GM12878 (cell line): ENCODE results near the gene THUMPD3. TPM values are rescaled to one million over a fixed set of nuclear protein-coding genes. Genes with fewer than 3 reads are reported as not detected.
A peak's percentile ranks its signal among the peaks of the same experiment; 100 is the strongest.

Experiments used
- BRCA1 ChIP-seq: IDR thresholded peaks from 2 replicates; pipeline ENCODE4 v1.6.1; 2011; ENCODE audit warnings: low read depth, low read length, improper control_type of control experiment
- CBX3 ChIP-seq: fragments of 200-600 bp; sonication (generic); IDR thresholded peaks from 2 replicates; pipeline ENCODE4 v1.6.1; 2016; ENCODE audit warnings: low read depth, borderline replicate concordance
- HDAC2 ChIP-seq: fragments of 200-600 bp; sonication (generic); IDR thresholded peaks from 2 replicates; pipeline ENCODE4 v1.6.1; 2017
- HDAC6 ChIP-seq: fragments of 200-600 bp; sonication (generic); IDR thresholded peaks from one replicate; pipeline ENCODE4 v1.8.0; 2017; ENCODE audit warnings: antibody characterized with exemption; ENCODE audit not compliant: unreplicated experiment
- KAT2A ChIP-seq: conservative IDR thresholded peaks from 2 replicates; pipeline ENCODE4 v1.6.1; 2011; ENCODE audit warnings: low read depth, low read length; ENCODE audit not compliant: control insufficient read depth
- MTA3 ChIP-seq: IDR thresholded peaks from 2 replicates; pipeline ENCODE4 v1.6.1; 2012; ENCODE audit warnings: low read length, inconsistent platforms, borderline replicate concordance
- POLR2AphosphoS5 ChIP-seq: IDR thresholded peaks from 2 replicates; pipeline ENCODE4 v1.6.1; 2011; ENCODE audit warnings: mild to moderate bottlenecking, low read length, inconsistent platforms
- RUNX3 ChIP-seq: IDR thresholded peaks from 2 replicates; pipeline ENCODE4 v1.6.1; 2012; ENCODE audit warnings: low read length, inconsistent platforms
- USF1 ChIP-seq: IDR thresholded peaks from 2 replicates; pipeline ENCODE4 v1.6.1; 2011; ENCODE audit warnings: borderline replicate concordance, low read depth, mild to moderate bottlenecking, moderate library complexity, mixed read lengths, low read length; ENCODE audit not compliant: insufficient read depth; ENCODE audit errors: extremely low read length
- YY1 ChIP-seq: IDR thresholded peaks from 2 replicates; pipeline ENCODE4 v1.6.1; 2011; ENCODE audit warnings: low read depth, mild to moderate bottlenecking, low read length
- ZSCAN29 ChIP-seq: fragments of 450-650 bp; IDR thresholded peaks from 2 replicates; pipeline ENCODE4 v1.6.1; 2017; ENCODE audit warnings: mild to moderate bottlenecking, moderate library complexity
- polyA plus RNA-seq, 11 experiments: library from polyadenylated mRNA; depleted of rRNA in 4 of 11; unstranded in 6 of 11; stranded (reverse) in 5 of 11; fragments of >200 nt; fragmentation: Nextera tagmentation in 4 of 11; fragmentation: Illumina TruSeq in 1 of 11; extraction: Ambion mirVana in 4 of 11; extraction: Trizol in 1 of 11; gene quantifications; 1 replicate in 1 of 11; 2 replicates in 10 of 11; pipeline versions ENCODE4 v1.2.1 to v1.2.3, GENCODE V29; 2011 to 2016; ENCODE audit warnings: inconsistent platforms in 2 of 11, missing spikeins in 2 of 11, low read depth in 1 of 11
- total RNA-seq, 4 experiments: library from RNA; depleted of rRNA in 3 of 4; stranded (reverse); fragments of >200 nt in 3 of 4; fragmentation: Illumina TruSeq in 1 of 4; extraction: Trizol in 1 of 4; gene quantifications; 2 replicates each; pipeline versions ENCODE4 v1.2.1 to v1.2.3, GENCODE V29; 2013 to 2021
- TF ChIP-seq, protein P1 (sequence below): fragments of 450-650 bp; formaldehyde crosslinking; IDR thresholded peaks from 2 replicates; pipeline ENCODE4 v1.5.0; 2022; ENCODE audit warnings: mild to moderate bottlenecking, missing genetic modification characterization
- TF ChIP-seq, protein P2 (sequence below): IDR thresholded peaks from 2 replicates; pipeline ENCODE4 v1.6.1; 2011; ENCODE audit warnings: mild to moderate bottlenecking, low read depth, low read length, moderate library complexity; ENCODE audit not compliant: insufficient replicate concordance
- TF ChIP-seq, protein P3 (sequence below): fragments of 450-650 bp; IDR thresholded peaks from 2 replicates; pipeline ENCODE4 v1.6.1; 2017; ENCODE audit warnings: mild to moderate bottlenecking, moderate library complexity
- TF ChIP-seq, protein P4 (sequence below): fragments of 450-650 bp; formaldehyde crosslinking; IDR thresholded peaks from 2 replicates; pipeline ENCODE4 v1.4.0; 2022; ENCODE audit warnings: mild to moderate bottlenecking, moderate library complexity
- TF ChIP-seq, protein P5 (sequence below): fragments of 450-650 bp; IDR thresholded peaks from 2 replicates; pipeline ENCODE4 v1.6.1; 2016; ENCODE audit warnings: mild to moderate bottlenecking

THUMPD3 gene
- total and polyA plus RNA-seq, 10 of the 15 experiments (the other 5 are each of a cell fraction or from before 2014, with no cell fraction given), result 28.7 to 47.4 (median 41.8) TPM

DNA sequence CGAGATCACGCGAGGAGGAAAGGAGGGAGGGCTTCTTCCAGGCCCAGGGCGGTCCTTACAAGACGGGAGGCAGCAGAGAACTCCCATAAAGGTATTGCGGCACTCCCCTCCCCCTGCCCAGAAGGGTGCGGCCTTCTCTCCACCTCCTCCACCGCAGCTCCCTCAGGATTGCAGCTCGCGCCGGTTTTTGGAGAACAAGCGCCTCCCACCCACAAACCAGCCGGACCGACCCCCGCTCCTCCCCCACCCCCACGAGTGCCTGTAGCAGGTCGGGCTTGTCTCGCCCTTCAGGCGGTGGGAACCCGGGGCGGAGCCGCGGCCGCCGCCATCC, 33.4 kb downstream of the THUMPD3 start (continued):
- TF ChIP-seq, protein P1, sequence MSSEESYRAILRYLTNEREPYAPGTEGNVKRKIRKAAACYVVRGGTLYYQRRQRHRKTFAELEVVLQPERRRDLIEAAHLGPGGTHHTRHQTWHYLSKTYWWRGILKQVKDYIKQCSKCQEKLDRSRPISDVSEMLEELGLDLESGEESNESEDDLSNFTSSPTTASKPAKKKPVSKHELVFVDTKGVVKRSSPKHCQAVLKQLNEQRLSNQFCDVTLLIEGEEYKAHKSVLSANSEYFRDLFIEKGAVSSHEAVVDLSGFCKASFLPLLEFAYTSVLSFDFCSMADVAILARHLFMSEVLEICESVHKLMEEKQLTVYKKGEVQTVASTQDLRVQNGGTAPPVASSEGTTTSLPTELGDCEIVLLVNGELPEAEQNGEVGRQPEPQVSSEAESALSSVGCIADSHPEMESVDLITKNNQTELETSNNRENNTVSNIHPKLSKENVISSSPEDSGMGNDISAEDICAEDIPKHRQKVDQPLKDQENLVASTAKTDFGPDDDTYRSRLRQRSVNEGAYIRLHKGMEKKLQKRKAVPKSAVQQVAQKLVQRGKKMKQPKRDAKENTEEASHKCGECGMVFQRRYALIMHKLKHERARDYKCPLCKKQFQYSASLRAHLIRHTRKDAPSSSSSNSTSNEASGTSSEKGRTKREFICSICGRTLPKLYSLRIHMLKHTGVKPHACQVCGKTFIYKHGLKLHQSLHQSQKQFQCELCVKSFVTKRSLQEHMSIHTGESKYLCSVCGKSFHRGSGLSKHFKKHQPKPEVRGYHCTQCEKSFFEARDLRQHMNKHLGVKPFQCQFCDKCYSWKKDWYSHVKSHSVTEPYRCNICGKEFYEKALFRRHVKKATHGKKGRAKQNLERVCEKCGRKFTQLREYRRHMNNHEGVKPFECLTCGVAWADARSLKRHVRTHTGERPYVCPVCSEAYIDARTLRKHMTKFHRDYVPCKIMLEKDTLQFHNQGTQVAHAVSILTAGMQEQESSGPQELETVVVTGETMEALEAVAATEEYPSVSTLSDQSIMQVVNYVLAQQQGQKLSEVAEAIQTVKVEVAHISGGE (CRISPR knock-in tag), result no peak
- TF ChIP-seq, protein P2, sequence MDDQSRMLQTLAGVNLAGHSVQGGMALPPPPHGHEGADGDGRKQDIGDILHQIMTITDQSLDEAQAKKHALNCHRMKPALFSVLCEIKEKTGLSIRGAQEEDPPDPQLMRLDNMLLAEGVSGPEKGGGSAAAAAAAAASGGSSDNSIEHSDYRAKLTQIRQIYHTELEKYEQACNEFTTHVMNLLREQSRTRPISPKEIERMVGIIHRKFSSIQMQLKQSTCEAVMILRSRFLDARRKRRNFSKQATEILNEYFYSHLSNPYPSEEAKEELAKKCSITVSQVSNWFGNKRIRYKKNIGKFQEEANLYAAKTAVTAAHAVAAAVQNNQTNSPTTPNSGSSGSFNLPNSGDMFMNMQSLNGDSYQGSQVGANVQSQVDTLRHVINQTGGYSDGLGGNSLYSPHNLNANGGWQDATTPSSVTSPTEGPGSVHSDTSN, result peak; percentile 2
- no peak for TF ChIP-seq MTA3
- TF ChIP-seq YY1, result no peak; the same call in 1 of the 2 replicates
- peak; percentile 71; the same call in 1 of the 2 replicates for TF ChIP-seq ZSCAN29
- no peak for TF ChIP-seq CBX3
- TF ChIP-seq, protein P3, sequence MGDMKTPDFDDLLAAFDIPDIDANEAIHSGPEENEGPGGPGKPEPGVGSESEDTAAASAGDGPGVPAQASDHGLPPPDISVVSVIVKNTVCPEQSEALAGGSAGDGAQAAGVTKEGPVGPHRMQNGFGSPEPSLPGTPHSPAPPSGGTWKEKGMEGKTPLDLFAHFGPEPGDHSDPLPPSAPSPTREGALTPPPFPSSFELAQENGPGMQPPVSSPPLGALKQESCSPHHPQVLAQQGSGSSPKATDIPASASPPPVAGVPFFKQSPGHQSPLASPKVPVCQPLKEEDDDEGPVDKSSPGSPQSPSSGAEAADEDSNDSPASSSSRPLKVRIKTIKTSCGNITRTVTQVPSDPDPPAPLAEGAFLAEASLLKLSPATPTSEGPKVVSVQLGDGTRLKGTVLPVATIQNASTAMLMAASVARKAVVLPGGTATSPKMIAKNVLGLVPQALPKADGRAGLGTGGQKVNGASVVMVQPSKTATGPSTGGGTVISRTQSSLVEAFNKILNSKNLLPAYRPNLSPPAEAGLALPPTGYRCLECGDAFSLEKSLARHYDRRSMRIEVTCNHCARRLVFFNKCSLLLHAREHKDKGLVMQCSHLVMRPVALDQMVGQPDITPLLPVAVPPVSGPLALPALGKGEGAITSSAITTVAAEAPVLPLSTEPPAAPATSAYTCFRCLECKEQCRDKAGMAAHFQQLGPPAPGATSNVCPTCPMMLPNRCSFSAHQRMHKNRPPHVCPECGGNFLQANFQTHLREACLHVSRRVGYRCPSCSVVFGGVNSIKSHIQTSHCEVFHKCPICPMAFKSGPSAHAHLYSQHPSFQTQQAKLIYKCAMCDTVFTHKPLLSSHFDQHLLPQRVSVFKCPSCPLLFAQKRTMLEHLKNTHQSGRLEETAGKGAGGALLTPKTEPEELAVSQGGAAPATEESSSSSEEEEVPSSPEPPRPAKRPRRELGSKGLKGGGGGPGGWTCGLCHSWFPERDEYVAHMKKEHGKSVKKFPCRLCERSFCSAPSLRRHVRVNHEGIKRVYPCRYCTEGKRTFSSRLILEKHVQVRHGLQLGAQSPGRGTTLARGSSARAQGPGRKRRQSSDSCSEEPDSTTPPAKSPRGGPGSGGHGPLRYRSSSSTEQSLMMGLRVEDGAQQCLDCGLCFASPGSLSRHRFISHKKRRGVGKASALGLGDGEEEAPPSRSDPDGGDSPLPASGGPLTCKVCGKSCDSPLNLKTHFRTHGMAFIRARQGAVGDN, result no peak
- TF ChIP-seq, protein P4, sequence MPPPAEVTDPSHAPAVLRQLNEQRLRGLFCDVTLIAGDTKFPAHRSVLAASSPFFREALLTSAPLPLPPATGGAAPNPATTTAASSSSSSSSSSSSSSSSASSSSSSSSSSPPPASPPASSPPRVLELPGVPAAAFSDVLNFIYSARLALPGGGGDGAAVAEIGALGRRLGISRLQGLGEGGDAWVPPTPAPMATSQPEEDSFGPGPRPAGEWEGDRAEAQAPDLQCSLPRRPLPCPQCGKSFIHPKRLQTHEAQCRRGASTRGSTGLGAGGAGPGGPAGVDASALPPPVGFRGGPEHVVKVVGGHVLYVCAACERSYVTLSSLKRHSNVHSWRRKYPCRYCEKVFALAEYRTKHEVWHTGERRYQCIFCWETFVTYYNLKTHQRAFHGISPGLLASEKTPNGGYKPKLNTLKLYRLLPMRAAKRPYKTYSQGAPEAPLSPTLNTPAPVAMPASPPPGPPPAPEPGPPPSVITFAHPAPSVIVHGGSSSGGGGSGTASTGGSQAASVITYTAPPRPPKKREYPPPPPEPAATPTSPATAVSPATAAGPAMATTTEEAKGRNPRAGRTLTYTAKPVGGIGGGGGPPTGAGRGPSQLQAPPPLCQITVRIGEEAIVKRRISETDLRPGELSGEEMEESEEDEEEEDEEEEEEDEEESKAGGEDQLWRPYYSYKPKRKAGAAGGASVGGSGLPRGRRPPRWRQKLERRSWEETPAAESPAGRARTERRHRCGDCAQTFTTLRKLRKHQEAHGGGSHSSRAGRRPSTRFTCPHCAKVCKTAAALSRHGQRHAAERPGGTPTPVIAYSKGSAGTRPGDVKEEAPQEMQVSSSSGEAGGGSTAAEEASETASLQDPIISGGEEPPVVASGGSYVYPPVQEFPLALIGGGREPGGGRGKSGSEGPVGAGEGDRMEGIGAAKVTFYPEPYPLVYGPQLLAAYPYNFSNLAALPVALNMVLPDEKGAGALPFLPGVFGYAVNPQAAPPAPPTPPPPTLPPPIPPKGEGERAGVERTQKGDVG (CRISPR knock-in tag), result no peak
- TF ChIP-seq POLR2AphosphoS5, result no peak; the same call in 1 of the 2 replicates
- no peak for TF ChIP-seq HDAC6
- no peak for TF ChIP-seq USF1
- no peak for TF ChIP-seq BRCA1
- no peak for TF ChIP-seq KAT2A
- no peak for TF ChIP-seq HDAC2
- TF ChIP-seq RUNX3, result no peak
- TF ChIP-seq, protein P5, sequence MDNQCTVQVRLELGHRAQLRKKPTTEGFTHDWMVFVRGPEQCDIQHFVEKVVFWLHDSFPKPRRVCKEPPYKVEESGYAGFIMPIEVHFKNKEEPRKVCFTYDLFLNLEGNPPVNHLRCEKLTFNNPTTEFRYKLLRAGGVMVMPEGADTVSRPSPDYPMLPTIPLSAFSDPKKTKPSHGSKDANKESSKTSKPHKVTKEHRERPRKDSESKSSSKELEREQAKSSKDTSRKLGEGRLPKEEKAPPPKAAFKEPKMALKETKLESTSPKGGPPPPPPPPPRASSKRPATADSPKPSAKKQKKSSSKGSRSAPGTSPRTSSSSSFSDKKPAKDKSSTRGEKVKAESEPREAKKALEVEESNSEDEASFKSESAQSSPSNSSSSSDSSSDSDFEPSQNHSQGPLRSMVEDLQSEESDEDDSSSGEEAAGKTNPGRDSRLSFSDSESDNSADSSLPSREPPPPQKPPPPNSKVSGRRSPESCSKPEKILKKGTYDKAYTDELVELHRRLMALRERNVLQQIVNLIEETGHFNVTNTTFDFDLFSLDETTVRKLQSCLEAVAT, result no peak; the same call in 1 of the 2 replicates
